K562 (cell line): Measurements from ENCODE around the gene SRBD1. TPM values are rescaled to one million over a fixed set of nuclear protein-coding genes. Genes with fewer than 3 reads are reported as not detected.

Experiments used
- ATAC-seq: fragments of 200-7000 bp; cut with Tn5 transposase; 3 replicates; pipeline ENCODE4 v1.9.1; 2020; ENCODE audit warnings: moderate library complexity
- BruUV-seq: library from RNA; stranded (reverse); fragments of 400-500 nt; replicated peaks from 2 replicates; lab custom pipeline; 2021; lab: Mats Ljungman, UMichigan
- CTCF ChIA-PET: fragments of 300-600 bp; formaldehyde crosslinking; extraction: SDS; loops from one replicate; lab custom pipeline; 2021; ENCODE audit warnings: low intra/inter-chr PET ratio; lab: Yijun Ruan, JAX
- POLR2A ChIA-PET: fragments of 300-600, 350-650 bp; sonication (Branson Sonifier 250); formaldehyde crosslinking; extraction: SDS; loops from one replicate; lab custom pipeline; 2021; ENCODE audit warnings: antibody characterized with exemption, inconsistent platforms; lab: Yijun Ruan, JAX
- DNase-seq, 4 experiments: peaks; one replicate each; pipeline versions ENCODE4 v3.0.0 to v3.0.0-alpha.2; 2011 to 2018; ENCODE audit warnings: low spot score in 3 of 4, mixed read lengths in 3 of 4; ENCODE audit errors: extremely low read depth in 1 of 4
- FAIRE-seq: peaks from 2 replicates; lab custom pipeline; 2011; peaks lifted over from hg19 to GRCh38; lab: Jason Lieb, UNC
- H2AFZ ChIP-seq: 2 replicates; pipeline ENCODE4 v1.6.0; 2011; ENCODE audit warnings: low read depth, low read length, control low read depth, inconsistent platforms
- H3K27ac ChIP-seq: fragments of 200-600 bp; 3 replicates; pipeline ENCODE4 v1.8.0; 2011; ENCODE audit warnings: low read depth, mild to moderate bottlenecking, control low read depth, inconsistent platforms, low read length, moderate library complexity, mixed read lengths; ENCODE audit errors: extremely low read depth
- H3K27me3 ChIP-seq, 2 experiments: fragments of 300-600 bp in 1 of 2; 2 replicates in 1 of 2; 3 replicates in 1 of 2; pipeline versions ENCODE4 v1.6.0 to v1.8.0; 2011; ENCODE audit warnings: inconsistent platforms in 2 of 2, low read length in 2 of 2, mild to moderate bottlenecking in 1 of 2, mixed read lengths in 1 of 2, moderate library complexity in 1 of 2; ENCODE audit not compliant: control insufficient read depth in 2 of 2, insufficient read depth in 2 of 2
- H3K36me3 ChIP-seq: fragments of 300-600 bp; 3 replicates; pipeline ENCODE4 v1.8.0; 2011; ENCODE audit warnings: mild to moderate bottlenecking, low read length, inconsistent platforms; ENCODE audit not compliant: control insufficient read depth, insufficient read depth
- H3K4me1 ChIP-seq, 2 experiments: fragments of 200-600 bp in 1 of 2; replicated peaks in 1 of 2; 2 replicates in 1 of 2; 3 replicates in 1 of 2; pipeline versions ENCODE4 v1.5.1 to v1.8.0; 2011; ENCODE audit warnings: inconsistent platforms in 2 of 2, low read length in 2 of 2, mild to moderate bottlenecking in 1 of 2, mixed read lengths in 1 of 2, moderate library complexity in 1 of 2; ENCODE audit not compliant: control insufficient read depth in 2 of 2, insufficient read depth in 2 of 2
- H3K4me2 ChIP-seq: 2 replicates; pipeline ENCODE4 v1.6.1; 2011; ENCODE audit warnings: low read length, control low read depth, inconsistent platforms, mixed read lengths; ENCODE audit not compliant: insufficient read depth
- H3K4me3 ChIP-seq: fragments of 200-600 bp; sonication (generic), shearing (Covaris generic); 2 replicates; pipeline ENCODE4 v1.5.1; 2016; ENCODE audit warnings: control low read depth, inconsistent platforms
- H3K79me2 ChIP-seq: fragments of 200-600 bp; 3 replicates; pipeline ENCODE4 v1.8.0; 2011; ENCODE audit warnings: low read length, inconsistent platforms; ENCODE audit not compliant: control insufficient read depth, insufficient read depth
- H3K9ac ChIP-seq, 2 experiments: 2 replicates each; pipeline versions ENCODE4 v1.6.0 to v1.6.1; 2011; ENCODE audit warnings: low read depth in 2 of 2, low read length in 2 of 2, control low read depth in 1 of 2, inconsistent platforms in 1 of 2, mild to moderate bottlenecking in 1 of 2, mixed read lengths in 1 of 2; ENCODE audit not compliant: insufficient read depth in 1 of 2
- H3K9me1 ChIP-seq: one replicate; pipeline ENCODE4 v1.6.0; 2011; ENCODE audit warnings: inconsistent platforms, mild to moderate bottlenecking, low read length, moderate library complexity; ENCODE audit not compliant: control insufficient read depth, insufficient read depth
- H3K9me3 ChIP-seq: replicated peaks from 2 replicates; pipeline ENCODE4 v1.5.1; 2011; ENCODE audit warnings: low read depth, low read length, inconsistent platforms; ENCODE audit not compliant: control insufficient read depth, insufficient read depth
- H4K20me1 ChIP-seq: replicated peaks from 2 replicates; pipeline ENCODE4 v1.6.1; 2011; ENCODE audit warnings: low read length, inconsistent platforms, mixed read lengths; ENCODE audit not compliant: control insufficient read depth, insufficient read depth
- CBX3 ChIP-seq, 2 experiments: IDR thresholded peaks; 1 replicate in 1 of 2; 2 replicates in 1 of 2; pipeline ENCODE4 v1.6.1; 2012; ENCODE audit warnings: inconsistent platforms in 2 of 2, low read length in 2 of 2, borderline replicate concordance in 1 of 2, control low read depth in 1 of 2
- COPS2 ChIP-seq: fragments of 450-650 bp; conservative IDR thresholded peaks from 2 replicates; pipeline ENCODE4 v1.6.1; 2016; ENCODE audit warnings: mild to moderate bottlenecking, moderate library complexity
- HDAC1 ChIP-seq, 2 experiments: fragments of 450-650 bp; IDR thresholded peaks; 2 replicates each; pipeline ENCODE4 v1.6.1; 2016 to 2017; ENCODE audit warnings: inconsistent platforms in 1 of 2, mild to moderate bottlenecking in 1 of 2, moderate library complexity in 1 of 2
- HNRNPLL ChIP-seq: fragments of 200-400 bp; formaldehyde crosslinking; IDR thresholded peaks from 2 replicates; pipeline ENCODE4 v1.6.1; 2017; ENCODE audit warnings: low read length, low read depth, mild to moderate bottlenecking; ENCODE audit not compliant: poor library complexity, severe bottlenecking
- NELFE ChIP-seq: IDR thresholded peaks from 2 replicates; pipeline ENCODE4 v1.6.1; 2011; ENCODE audit warnings: mild to moderate bottlenecking; ENCODE audit not compliant: insufficient read depth, insufficient read length
- PHF8 ChIP-seq: fragments of 200-600 bp; sonication (generic); IDR thresholded peaks from 2 replicates; pipeline ENCODE4 v1.6.1; 2012; ENCODE audit warnings: mixed run types, mild to moderate bottlenecking, inconsistent platforms, low read length, moderate library complexity, borderline replicate concordance
- POU5F1 ChIP-seq: fragments of 150-350 bp; IDR thresholded peaks from 2 replicates; pipeline ENCODE4 v1.6.1; 2014; ENCODE audit warnings: borderline replicate concordance, low read length, low read depth, mild to moderate bottlenecking; ENCODE audit not compliant: partially characterized antibody
- ZFP30 ChIP-seq: fragments of 250-450 bp; sonication (Bioruptor Pico); IDR thresholded peaks from 2 replicates; pipeline ENCODE4 v1.8.0; 2022; ENCODE audit warnings: moderate library complexity, mild to moderate bottlenecking, inconsistent platforms, borderline replicate concordance
- ZNF133 ChIP-seq: fragments of 250-450 bp; sonication (Bioruptor Pico); IDR thresholded peaks from 2 replicates; pipeline ENCODE4 v1.4.0; 2020; ENCODE audit warnings: mild to moderate bottlenecking
- ZNF263 ChIP-seq: sonication (generic); formaldehyde crosslinking; IDR thresholded peaks from 2 replicates; pipeline ENCODE4 v1.8.0; 2022; ENCODE audit warnings: mild to moderate bottlenecking, missing genetic modification reagents, borderline replicate concordance
- WGBS: fragments of 100-300 bp; shearing (Covaris generic); methylation state at CpG from one replicate; pipeline ENCODE4 v1.1.6; 2016; ENCODE audit warnings: low coverage, mixed read lengths; ENCODE audit not compliant: insufficient coverage; ENCODE audit errors: missing lambda C conversion rate; 5-methylcytosine and 5-hydroxymethylcytosine counted together
- in situ Hi-C: fragments of 300-500 bp; cut with MboI; formaldehyde crosslinking; loops from 4 replicates; pipeline ENCODE4 v1.15.0; 2018; ENCODE audit warnings: inconsistent platforms, mixed read lengths
- intact Hi-C: fragments of 100-400 bp; cut with micrococcal nuclease; formaldehyde crosslinking; loops from 2 replicates; pipeline ENCODE4 v1.14.2; 2022
- polyA plus RNA-seq, 8 experiments: library from polyadenylated mRNA; depleted of rRNA in 4 of 8; stranded (reverse) in 5 of 8; unstranded in 3 of 8; fragments of >200 nt; fragmentation: Nextera tagmentation in 2 of 8; fragmentation: Illumina TruSeq in 1 of 8; extraction: Ambion mirVana in 2 of 8; extraction: Trizol in 1 of 8; gene quantifications; 2 replicates each; pipeline versions ENCODE4 v1.2.1 to v1.2.3, GENCODE V29; 2011 to 2014; ENCODE audit warnings: inconsistent platforms in 1 of 8, missing spikeins in 1 of 8
- total RNA-seq, 7 experiments: library from RNA; depleted of rRNA in 6 of 7; stranded (reverse); fragments of >200 nt in 6 of 7; fragmentation: Illumina TruSeq in 2 of 7; extraction: Trizol in 2 of 7; gene quantifications; 2 replicates each; pipeline versions ENCODE4 v1.2.1 to v1.2.3, GENCODE V29; 2011 to 2021; ENCODE audit warnings: low replicate concordance in 1 of 7

SRBD1 gene
- total and polyA plus RNA-seq, 9 of the 15 experiments (the other 6 are each of a cell fraction or from before 2014, with no cell fraction given), result 6.9 to 23.2 (median 14.7) TPM

- TF ChIP-seq POU5F1, result no peak
These were observed 152.0 kb downstream of the SRBD1 start (continued) for GRCh38 chr2:45458909-45459563.

DNA sequence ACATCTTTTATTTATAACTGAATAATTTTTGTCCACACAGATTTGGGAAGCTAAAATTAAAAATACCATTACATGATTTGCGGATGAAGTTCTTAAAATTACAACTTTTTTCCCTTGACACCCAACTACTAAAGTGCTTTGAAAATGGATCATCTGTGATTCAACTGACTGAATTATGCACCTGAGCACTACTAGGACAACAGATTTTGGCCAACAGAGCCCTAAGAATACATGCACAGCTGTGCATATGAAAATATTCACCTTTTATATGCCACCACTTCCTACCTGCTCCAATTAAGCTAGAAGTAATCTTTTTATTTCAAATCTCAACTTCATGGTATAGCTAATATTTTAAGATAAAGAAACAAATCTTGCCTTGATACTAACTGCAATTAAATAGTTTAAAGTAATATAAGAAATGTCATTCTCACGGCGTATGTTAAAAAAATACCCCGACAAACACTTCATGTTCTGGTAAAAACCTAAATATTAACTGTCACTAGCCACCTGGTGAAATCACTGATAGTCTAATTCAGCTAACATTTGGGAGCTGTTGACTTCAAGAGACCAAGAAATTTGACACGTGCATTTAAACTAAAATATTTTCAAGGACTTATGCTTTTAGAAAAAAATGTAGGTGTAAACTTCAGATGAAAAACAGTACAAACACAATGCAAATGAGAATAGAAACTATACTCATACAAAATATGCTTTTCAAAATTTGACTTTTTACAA lies 153.7 kb downstream of the SRBD1 start:
- H3K9me3 ChIP-seq, result no peaks in the 10 kb centered on the region
- FAIRE-seq (no peak), DNase-seq (no peak), ATAC-seq (no peak)
- 0 out of 3 replicates have a peak, but pooled peaks cover 2% of the 10 kb centered on the region for H3K36me3 ChIP-seq
- no TSS peak for BruUV-seq
- in situ Hi-C loops (no loop called here), intact Hi-C loops (no loop called here)
- H3K4me1 ChIP-seq, result peaks cover 0 to 8% of the 10 kb centered on the region in 2 experiments; a peak in 2 of 5 replicates
- H3K9me1 ChIP-seq, result no peaks in the 10 kb centered on the region
- H4K20me1 ChIP-seq, result no peaks in the 10 kb centered on the region
- 89% methylated on average over 5 of the region's 5 CpGs for WGBS
- CTCF ChIA-PET, result no interaction called here
- TF ChIP-seq NELFE (no peak), ZFP30 (CRISPR knock-in tag) (no peak), COPS2 (no peak), ZNF133 (CRISPR knock-in tag) (no peak), HNRNPLL (no peak), ZNF263 (no peak), CBX3 (IDR thresholded peaks at IDR 0.05; ENCODE audit: borderline replicate concordance in 1 of 2, low read length in 2 of 2) (no peak), PHF8 (no peak), HDAC1 (IDR thresholded peaks at IDR 0.05) (no peak)
- no peak overlapping the region for H3K4me2 ChIP-seq
- H3K4me3 ChIP-seq, result no peak overlapping the region
- H2AFZ ChIP-seq, result no peak overlapping the region
- H3K79me2 ChIP-seq, result no peaks in the 10 kb centered on the region
- H3K27me3 ChIP-seq, result no peaks in the 10 kb centered on the region
- H3K27ac ChIP-seq, result no peak overlapping the region
- no peak overlapping the region for H3K9ac ChIP-seq
- POLR2A ChIA-PET, result no interaction called here
